ENCODE data around the gene SLC7A1.

The SLC7A1 gene

DNA sequence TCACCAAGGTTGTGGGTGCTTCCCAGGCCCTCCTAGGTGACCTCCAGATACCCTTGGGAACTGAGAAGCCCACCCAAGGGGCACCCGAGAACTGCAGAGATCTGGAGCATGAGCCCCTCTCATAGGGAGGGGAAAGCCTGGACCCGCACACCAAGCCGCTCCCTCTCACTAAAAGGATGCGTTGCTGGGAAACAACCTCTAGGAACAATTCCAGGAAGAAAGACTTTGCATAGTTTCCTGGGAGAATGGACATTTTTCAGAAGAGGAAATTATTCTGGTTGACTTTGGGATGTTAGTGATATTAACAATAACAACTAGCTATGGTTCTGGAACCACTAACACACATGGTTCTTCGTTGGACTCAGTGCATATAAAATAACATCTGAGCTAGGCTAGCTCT, 64.6 kb downstream of the SLC7A1 start:
- DNase-seq (ENCODE audit: low read depth, low spot score) = no peak

DNA sequence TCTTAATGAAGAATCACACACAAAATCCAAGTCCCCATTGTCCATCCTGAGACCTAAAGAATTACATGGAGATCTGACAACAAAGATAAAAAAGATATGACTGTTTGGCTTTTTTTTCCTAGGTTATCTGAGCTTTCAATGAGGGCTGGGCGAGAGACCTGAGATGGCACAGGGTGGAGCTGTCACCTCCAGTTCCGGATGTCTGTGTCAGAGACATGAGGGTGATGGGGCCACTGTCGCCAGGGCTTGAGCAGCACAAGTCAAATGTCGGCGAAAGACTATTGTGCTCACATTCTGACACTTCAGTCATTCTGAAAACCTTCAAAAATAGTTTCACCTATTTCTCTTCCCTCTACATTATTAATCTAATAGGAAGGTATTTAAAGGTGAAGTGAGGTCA, 65.7 kb downstream of the SLC7A1 start:
- DNase-seq (ENCODE audit: low read depth, low spot score) = no peak

DNA sequence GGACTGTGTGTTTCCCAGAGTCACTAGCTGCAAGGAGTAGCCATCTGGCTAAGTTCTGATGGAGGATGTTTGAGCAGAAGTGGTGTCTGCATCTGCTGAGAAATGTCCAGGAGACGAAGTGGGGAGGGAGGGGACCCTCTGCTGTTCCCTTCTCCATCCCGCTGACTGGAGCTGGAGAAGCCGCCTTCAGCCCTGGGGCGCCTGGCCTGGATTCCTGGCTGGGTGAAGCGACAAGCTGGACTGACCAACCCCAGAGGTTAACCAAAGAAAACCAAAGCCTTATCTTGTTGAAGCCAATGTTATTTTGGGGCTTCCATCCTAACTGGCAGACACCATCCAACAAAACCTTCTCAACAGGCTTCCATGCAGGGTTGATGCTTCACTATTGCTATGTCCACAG, 67.6 kb downstream of the SLC7A1 start:
- no peak for DNase-seq (ENCODE audit: low read depth, low spot score)

DNA sequence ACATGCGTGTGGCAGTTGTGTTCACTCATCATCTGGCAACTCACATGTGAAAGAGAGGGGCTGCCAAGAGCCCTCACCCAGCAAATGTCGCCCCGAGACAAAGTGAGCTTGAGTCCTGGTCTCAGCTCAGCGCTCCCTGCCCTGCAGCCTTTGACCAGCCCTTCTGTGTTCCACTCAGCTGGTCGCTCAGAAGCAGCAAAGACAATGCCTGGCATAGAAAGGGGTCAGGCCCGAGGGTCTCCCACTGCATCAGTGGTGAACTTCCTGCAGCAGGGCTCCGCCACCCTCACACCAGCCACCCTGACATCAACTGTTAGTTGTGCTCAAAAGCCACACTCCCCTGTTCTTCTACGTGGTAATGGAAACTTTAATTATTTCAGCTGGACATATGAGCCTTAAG, 68.0 kb downstream of the SLC7A1 start:
- DNase-seq (ENCODE audit: low read depth, low spot score) = no peak

DNA sequence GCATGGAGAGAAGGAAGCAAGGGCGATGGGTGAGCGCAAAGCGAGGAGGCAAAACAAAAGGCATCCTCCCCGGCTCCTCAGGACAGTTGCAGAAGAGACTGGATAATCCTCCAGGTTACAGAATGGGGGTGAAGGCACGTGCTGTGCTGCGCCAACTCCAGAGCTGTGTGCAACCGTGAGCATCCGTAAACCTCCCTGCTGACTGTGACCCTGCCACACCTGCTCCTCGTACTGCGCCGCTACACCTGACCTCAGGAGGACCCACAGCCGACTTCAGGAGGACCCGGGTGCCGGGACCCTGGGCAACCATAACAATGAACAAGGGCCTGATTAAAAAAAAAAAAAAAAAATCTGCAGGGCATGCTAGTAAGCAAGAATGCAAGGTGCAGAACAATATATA, 68.7 kb downstream of the SLC7A1 start:
- DNase-seq (ENCODE audit: low read depth, low spot score) = no peak

DNA sequence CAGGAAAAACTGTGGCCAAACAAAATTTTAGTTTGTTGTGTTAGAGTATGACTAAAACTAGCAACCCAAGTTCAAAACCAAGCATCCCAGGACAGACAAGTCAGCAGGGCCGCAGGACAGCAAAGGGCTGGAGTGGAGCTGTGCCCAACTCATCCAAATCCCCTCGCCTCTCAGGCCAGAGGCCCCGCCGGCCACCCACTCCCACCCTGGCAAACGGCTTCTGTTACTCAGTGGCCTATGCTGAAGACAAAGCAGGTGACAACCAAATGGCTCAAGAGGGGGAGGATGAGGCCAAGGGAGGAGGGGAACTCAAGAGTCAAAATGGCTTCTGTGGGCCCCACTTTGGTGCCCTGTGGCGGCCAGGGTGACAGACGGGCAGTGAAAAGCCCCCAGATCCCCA, 69.7 kb downstream of the SLC7A1 start:
- DNase-seq (ENCODE audit: low read depth, low spot score) = no peak

DNA sequence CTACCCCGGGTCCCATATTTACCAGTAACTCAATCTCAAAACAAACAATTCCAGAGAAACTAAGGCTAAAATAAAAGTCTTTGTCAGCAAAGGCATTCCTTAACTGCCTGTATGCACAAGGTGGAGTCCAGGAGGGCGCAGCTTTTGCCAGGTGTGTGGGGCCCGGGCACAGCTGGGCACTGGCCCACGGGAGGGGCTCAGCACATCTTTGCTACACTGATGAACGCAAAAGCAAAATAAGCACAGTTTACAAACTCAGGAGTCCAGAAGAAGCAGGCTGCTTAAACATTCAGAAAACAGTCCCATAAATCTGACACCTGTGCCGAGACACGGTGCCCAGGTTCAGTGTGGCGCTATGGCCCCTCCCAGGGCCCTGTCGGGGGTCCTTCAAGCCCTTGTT, 70.8 kb downstream of the SLC7A1 start:
- no peak for DNase-seq (ENCODE audit: low read depth, low spot score)

DNA sequence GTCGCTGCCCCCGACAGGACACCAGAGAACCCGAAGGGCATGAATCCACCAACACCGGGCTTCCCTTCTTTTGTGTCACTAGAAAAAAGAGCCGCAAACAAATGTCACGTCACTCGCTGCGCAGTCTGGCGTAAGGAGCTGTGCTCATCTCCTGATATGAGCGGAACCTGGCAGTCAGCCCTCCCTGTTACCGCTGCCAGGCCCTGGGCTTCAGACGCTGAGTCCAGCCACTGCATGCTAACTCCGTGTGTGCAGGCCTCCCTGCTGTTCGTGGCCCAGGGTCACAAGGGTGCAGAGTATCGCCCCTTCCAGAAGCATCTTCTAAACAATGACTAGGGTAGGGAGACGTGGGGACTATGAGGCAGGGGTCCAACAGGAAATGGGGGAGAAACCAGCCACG, 71.3 kb downstream of the SLC7A1 start:
- DNase-seq (ENCODE audit: low read depth, low spot score) = no peak

DNA sequence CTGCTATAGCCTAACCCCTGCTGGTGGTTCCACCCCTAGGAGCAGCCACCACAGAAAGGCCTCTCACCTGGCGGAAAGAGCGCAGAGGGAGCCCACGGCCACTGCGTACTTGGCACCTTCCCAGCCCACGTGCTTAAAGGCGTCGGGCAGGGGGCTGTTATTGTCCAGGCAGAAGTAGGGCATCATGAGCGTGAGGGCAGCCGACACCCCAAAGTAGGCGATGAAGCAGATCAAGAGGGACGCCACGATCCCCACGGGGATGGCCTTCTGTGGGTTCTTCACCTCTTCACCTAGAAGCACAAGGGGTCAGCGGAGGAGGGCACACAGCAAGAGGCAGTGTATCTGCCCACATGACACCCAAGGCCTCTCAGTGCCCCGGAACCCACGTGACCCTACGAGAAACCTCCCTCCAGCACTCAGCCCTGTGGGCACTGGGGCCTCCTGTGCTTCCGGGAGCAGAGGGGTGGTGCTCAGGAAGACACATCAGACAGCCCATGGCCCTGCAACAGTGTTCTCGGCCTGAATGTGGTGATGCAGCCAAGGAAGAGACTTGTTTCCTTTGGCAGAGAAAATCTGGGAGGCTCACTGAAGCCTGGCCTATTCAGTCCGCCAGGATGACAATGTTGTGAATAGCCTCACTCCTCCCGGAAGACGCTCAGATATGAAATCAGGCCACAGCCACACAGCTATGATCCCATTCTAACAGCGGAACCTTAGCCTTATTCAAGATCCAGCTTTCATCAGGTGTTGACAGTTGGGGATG, 72.1 kb downstream of the SLC7A1 start:
- DNase-seq (ENCODE audit: low read depth, low spot score) = no peak

DNA sequence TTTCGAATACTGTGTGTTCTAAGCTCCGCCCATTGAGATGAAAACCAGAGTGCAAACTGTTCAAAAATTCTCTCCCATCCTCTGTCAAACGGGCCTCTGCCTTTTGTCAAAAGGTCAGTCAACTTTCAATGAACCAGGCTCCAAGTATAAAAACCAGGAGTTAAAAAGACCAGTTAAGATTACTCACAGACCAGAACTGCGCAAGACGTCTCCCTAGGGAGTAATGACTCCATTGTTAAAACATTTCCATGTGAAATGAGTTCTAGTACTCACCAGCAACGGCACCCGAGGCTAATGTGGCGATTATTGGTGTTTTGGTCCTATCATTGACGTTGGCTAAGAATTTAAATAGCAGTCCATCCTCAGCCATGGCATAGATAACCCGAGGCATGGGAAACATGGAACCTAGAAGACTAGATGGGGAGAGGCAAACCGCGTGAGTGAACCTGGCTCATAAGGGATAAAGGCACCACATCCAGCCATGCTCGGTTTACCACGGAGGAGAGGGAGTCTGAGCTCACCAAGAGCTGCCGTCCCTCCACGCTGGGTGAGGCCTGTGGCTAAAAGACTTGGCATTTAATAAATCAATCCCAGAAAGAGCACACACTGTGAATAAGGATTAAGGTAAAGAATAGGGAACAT, 73.3 kb downstream of the SLC7A1 start:
- DNase-seq (ENCODE audit: low read depth, low spot score) = no peak

DNA sequence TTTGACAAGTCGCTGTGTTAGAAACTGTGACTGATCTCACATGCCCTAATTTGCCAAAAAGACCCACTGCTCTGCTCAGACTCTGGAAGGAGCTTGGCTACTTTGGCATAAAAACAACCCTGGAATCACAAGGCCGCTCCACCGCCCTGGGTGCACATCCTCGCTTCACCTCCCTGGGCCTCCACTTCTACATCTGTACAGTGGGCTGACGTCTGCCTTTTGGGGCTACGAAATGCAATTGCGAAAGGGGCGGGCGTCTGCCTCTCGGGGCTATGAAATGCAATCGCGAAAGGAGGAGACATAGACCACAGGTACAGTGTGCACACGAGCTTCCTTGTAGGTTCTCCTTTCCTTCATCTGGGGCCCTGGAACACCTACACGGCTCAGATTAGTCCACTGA, 74.2 kb downstream of the SLC7A1 start:
- DNase-seq (ENCODE audit: low read depth, low spot score) = no peak

DNA sequence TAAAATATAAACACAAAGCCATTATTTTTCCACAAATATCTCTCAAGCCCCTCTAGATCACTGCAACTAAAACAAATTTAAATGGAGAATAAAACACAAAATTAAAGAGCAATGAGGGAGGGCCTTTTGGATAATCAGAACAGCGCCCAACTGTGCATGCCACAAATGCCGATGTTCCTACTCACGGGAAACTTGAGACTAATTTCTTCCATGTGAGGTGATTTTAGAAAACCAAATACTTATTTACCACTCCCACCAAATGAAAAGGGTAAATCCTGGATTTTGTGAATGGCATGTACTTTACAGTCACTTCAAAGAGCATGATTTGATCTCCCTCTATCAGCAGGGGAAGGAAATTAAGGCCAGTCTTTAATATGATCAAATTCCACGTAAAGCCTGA, 74.8 kb downstream of the SLC7A1 start:
- DNase-seq (ENCODE audit: low read depth, low spot score) = no peak

DNA sequence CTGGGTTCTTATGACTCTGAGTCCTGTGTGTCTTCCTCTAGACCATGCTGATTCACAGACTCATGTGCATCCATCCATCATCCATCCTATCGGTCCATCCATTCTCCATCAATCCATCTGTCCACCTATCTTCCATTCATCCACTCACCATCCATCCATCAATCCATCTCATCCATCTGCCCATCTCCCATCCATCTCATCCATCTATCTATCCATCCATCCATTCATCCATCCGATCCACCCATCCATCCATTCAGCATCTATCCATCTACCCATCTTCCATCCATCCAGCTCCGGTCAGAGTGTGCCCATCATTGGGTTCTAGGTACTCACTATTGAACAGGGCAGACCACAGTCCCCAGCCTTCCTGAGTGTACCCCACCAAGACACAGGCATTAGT, 75.6 kb downstream of the SLC7A1 start:
- DNase-seq (ENCODE audit: low read depth, low spot score) = no peak

DNA sequence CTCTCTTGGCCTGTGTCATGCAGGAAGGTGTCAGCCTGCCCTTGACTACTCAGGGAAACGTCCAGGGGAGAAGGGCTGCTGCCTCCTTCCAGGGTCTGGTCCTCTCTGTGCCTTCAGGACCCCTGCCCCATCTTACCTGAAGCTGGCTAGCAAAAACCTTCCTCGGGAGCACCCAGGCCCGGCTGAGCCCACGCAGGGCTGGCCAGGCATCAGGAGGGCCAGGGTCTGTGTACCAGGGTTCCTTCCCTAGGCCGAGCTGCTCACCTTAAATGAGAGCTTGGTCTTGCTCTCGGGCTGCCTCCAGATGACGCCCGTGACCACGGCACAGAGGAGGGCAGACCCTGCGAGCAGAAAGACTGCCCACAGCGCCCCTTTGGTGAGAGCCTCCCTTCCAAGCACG, 78.6 kb downstream of the SLC7A1 start:
- no peak for DNase-seq (ENCODE audit: low read depth, low spot score)

DNA sequence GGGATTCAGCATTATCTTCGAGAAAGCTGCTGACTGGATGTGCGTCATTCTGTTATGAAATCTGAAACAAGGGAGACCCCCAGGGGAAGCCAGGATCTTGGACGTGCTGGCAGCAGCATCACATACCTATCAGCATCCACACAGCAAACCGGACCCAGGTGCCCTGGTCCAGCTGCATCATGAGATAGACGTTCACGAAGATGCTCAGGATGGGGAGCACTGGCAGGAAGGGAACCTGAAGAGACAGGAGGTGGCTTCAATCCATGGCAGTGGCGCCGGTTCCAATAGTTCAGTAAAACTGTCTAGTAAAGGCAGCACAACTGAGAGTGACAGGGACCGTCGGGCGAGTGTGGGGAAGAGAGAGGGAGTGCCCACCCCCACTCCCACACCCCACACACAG, 79.5 kb downstream of the SLC7A1 start:
- DNase-seq (ENCODE audit: low read depth, low spot score) = no peak

DNA sequence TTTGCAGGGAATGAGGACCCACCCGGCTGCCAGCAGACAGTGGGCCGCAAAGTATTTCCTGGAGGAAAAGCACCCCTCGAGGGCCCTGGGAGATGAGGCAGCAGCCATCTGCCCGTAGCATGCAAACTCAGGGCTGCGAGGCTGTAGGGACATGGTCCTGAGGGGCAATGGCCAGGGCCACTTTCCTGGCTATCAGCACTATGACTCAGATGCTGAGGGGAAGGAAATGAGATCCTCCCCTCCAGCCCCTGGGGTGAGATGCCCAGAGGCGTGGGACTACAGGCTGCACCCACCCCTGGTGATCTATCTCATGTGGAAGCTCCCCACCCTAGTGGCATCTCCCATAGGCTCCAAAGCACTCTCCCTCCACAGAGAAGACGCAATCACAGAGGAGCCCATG, 80.1 kb downstream of the SLC7A1 start:
- DNase-seq (ENCODE audit: low read depth, low spot score) = no peak

DNA sequence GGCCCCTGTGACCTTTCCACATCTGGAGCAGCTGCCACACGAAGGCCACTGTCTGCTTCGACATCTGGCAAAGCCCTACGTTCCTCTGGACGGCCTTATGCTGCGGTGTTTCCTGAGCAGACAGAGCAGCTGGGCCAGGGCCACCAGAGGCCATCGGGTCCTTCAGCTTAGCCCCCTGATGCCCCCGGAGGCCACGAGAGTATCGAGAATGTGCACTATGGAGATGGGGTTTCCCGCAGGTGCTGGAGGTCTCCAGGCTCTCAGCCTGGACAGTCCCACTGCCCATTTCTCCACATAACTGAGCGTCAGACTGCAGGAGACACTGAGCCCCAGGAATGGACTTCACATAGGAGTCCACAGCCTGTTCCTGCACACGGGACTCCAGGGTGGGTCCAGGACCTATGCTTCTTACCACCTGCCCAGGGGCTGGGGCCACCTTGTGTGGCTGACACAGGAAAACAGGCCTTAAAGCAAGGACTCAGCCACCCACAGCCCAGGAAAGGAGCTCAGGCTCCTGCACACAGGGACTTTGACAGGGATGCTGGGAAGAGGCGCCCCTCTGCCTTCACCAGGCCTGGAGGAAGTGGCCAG, 80.7 kb downstream of the SLC7A1 start:
- no peak for DNase-seq (ENCODE audit: low read depth, low spot score)

DNA sequence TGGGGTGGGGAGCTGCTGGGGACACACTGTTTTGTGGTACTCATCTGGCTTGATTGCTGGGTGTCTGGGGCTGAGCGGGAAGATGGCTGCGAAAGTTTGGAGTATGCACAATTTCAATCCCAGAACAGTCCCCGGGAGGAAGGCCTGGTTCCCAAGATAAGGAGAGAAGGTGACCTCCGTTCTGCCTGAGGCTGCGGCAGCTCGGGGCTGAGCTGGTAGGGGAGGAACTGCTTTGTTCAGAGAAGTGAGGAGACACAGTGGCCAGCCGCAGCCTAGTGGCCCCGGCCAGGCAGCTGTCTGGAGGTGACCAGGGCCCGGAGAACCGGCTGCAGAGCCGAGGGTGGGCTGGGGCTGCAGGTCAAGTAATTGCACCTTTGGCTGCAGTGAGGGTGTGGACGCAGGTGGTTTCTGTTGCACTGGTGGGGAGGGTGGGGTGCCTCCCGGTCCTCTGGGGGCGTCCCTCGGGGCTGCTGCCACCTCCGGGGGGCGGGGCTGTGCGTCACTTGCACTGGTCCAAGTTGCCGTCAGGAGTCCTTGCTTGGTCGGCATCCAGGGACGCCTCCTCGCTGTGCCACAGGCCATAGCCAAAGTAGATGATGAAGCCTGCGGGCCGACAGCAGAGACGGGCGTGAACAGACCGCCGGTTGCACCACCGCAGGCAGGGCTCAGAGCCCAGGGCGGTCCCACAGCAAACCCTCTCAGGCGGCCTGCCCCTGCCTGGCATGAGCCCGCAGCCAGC, 81.3 kb downstream of the SLC7A1 start:
- no peak for DNase-seq (ENCODE audit: low read depth, low spot score)

DNA sequence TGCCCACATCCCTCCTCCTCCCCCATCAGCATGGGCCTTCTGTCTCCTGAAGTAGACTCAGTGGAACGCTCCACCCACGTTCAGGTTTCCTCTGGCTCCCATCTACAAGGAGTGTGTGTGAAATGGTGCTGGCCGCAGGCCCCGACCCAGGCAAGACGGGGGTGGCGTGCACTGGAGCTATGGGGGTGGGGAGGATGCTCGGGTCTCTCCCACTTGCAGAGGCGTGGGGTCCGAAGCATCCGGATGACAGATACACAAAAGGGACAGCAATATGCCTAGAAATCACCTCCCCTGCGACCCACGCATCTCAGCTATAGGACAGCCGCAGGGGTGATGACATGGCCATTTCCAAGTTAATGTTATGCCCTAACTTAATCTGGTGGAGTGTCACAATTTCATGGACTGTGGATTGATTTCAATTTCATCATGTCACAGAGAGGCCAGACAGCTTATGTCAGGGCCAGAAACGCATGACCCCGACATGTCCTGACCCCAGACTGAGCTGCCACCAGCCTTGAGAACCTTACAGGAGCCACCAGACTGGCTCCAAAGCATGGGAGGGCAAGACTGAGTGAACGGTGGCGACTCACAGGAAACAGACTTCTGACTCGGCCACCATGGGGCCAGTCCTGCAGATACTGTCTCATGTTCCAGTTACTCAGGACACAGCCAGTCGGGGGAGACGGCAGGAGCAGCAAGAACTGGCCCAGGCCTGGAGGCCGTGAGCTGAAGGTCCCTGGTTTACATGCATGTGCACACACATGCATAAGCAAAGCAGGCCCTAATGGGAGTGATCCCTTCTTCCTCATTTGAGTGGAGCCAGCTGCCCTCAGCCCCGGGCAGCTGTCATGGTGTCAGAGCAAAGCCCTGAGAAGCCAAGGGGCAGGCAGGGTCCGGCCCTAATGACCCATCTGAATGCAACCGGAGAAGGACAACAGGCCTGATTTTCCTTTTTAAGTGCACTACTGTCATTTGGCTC, 82.2 kb downstream of the SLC7A1 start:
- DNase-seq (ENCODE audit: low read depth, low spot score) = no peak

DNA sequence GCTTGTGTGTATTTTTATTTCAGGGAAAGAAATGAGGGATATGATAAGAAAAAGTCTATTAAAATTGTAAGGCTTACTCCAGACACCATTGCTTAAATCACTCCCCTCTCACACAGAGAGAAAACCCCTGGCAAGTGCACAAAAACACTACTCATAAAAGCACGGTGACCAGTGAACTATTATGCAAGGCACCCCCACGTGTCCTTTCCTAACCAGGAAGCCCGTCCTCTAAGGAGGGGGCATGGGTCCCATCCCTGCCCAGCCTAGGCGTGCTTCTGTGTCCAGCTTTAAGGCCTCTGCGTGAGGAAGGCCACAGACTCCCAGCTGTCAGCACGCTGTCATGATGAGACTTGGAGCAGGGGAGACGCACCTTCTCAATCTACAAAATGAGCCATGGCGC, 83.5 kb downstream of the SLC7A1 start:
- DNase-seq (ENCODE audit: low read depth, low spot score) = no peak

DNA sequence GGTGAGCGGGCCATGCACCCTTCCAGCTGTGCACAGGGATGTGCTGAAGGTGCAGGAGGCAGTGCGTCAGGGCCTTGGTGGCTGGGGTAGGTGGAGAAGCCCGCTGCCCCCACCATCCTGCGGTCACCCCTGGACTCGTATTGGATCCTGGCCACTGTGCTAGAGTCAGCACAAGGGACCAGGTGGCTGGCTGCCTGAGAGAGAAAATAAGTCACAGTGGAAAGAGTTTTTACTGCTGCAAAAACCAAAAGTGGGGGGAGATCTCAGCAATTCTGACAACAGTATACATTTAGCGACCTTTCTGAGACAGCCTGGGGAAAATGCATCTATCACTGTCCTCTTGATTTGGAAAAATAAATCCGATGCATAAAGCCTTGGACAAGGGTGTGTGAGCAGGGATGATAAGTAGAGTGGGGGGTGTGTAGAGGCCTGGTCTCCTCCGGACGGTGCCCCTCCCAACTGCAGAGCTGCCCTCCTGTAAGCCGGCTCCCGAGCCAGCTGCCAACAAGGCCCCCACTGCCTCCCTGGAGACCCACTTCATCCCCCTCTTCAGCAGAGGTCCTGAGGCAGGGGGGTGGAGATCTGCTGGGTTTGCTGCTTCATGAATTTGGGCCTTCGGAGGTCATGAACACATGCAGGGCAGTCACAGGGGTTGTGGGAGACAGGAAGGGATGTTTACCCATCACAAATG, 84.2 kb downstream of the SLC7A1 start:
- no peak for DNase-seq (ENCODE audit: low read depth, low spot score)
